Duodenal mucosa (tissue), 2 donors: ENCODE results near the gene RMC1.
"Not testable (repeated sequence)": the region's sequence is repeated elsewhere in the genome, so short reads cannot be mapped to it uniquely, and the experiment has no call there.

Experiments
- H3K27ac ChIP-seq: one replicate; pipeline ENCODE4 v1.7.0; 2013; ENCODE audit warnings: low read depth, low read length
- H3K27me3 ChIP-seq, 2 donors: one replicate each; pipeline ENCODE4 v1.7.0; 2013; ENCODE audit warnings: low read length in 2 of 2, control low read depth in 1 of 2; ENCODE audit not compliant: insufficient read depth in 2 of 2, control insufficient read depth in 1 of 2
- H3K36me3 ChIP-seq, 2 donors: one replicate each; pipeline ENCODE4 v1.7.0; 2013; ENCODE audit warnings: low read length in 2 of 2, control low read depth in 1 of 2; ENCODE audit not compliant: insufficient read depth in 2 of 2, control insufficient read depth in 1 of 2
- H3K4me1 ChIP-seq, 2 donors: one replicate each; pipeline ENCODE4 v1.7.0; 2013; ENCODE audit warnings: low read length in 2 of 2, control low read depth in 1 of 2; ENCODE audit not compliant: insufficient read depth in 2 of 2, control insufficient read depth in 1 of 2
- H3K4me3 ChIP-seq, 2 donors: one replicate each; pipeline ENCODE4 v1.7.0; 2013; ENCODE audit warnings: low read length in 2 of 2, low read depth in 1 of 2
- H3K9ac ChIP-seq, 2 donors: one replicate each; pipeline ENCODE4 v1.7.0; 2013; ENCODE audit warnings: low read length in 2 of 2, low read depth in 1 of 2
- H3K9me3 ChIP-seq, 2 donors: one replicate each; pipeline ENCODE4 v1.7.0; 2013; ENCODE audit warnings: low read length in 2 of 2, control low read depth in 1 of 2; ENCODE audit not compliant: control insufficient read depth in 1 of 2

The RMC1 gene

GRCh38 chr18:23577521-23577920, 74.2 kb downstream of the RMC1 start:
- not testable (repeated sequence) for H3K9ac ChIP-seq, H3K27me3 ChIP-seq, H3K27ac ChIP-seq, H3K9me3 ChIP-seq, H3K4me3 ChIP-seq
- H3K36me3 ChIP-seq: peaks cover 7 to 21% of the 10 kb centered on the region in 2 donors
- H3K4me1 ChIP-seq: peaks cover 5 to 31% of the 10 kb centered on the region in 2 donors

- Histone ChIP-seq H3K4me3 (no peak overlapping the region), H3K36me3 (peaks cover 7 to 14% of the 10 kb centered on the region in 2 donors), H3K9me3 (no peaks in the 10 kb centered on the region), H3K4me1 (peaks cover 10 to 32% of the 10 kb centered on the region in 2 donors), H3K27ac (no peak overlapping the region), H3K9ac (no peak overlapping the region), H3K27me3 (no peaks in the 10 kb centered on the region)
These were observed 74.9 kb downstream of the RMC1 start for GRCh38 chr18:23578067-23578701.

GRCh38 chr18:23578891-23579653, 75.8 kb downstream of the RMC1 start:
- no peak overlapping the region for H3K27ac ChIP-seq

GRCh38 chr18:23580677-23581367, 77.5 kb downstream of the RMC1 start:
- H3K36me3 ChIP-seq: peaks cover 7 to 11% of the 10 kb centered on the region in 2 donors
- H3K27me3 ChIP-seq: no peaks in the 10 kb centered on the region
- peaks cover 32 to 34% of the 10 kb centered on the region in 2 donors for H3K4me1 ChIP-seq
- H3K27ac ChIP-seq: no peak overlapping the region
- H3K9ac ChIP-seq: no peak overlapping the region
- no peak overlapping the region for H3K4me3 ChIP-seq
- no peaks in the 10 kb centered on the region for H3K9me3 ChIP-seq

More at GRCh38 chr18:23578891-23579653, 75.8 kb downstream of the RMC1 start:
- Histone ChIP-seq H3K36me3 (peaks cover 7 to 11% of the 10 kb centered on the region in 2 donors), H3K4me1 (peaks cover 19 to 34% of the 10 kb centered on the region in 2 donors), H3K9ac (no peak overlapping the region), H3K27me3 (no peaks in the 10 kb centered on the region), H3K4me3 (no peak overlapping the region), H3K9me3 (no peaks in the 10 kb centered on the region)
